Jurkat, Clone E6-1 (cell line): Measurements from ENCODE around the gene SPTLC3.

Source experiments
- DNase-seq: peaks from one replicate; pipeline ENCODE4 v3.0.0-alpha.2; 2011; ENCODE audit warnings: low read depth, low spot score
- H3K4me3 ChIP-seq: 2 replicates; pipeline ENCODE4 v1.5.1; 2011; ENCODE audit warnings: mild to moderate bottlenecking, low read length, control low read depth, moderate library complexity

Gene SPTLC3

GRCh38 chr20:13068336-13068735 lies 59.6 kb downstream of the SPTLC3 start:
- no peak overlapping the region for H3K4me3 ChIP-seq
- DNase-seq, result no peak

- no peak for DNase-seq
- H3K4me3 ChIP-seq, result no peak overlapping the region
Measured at GRCh38 chr20:13081877-13082276, 73.1 kb downstream of the SPTLC3 start.

DNA sequence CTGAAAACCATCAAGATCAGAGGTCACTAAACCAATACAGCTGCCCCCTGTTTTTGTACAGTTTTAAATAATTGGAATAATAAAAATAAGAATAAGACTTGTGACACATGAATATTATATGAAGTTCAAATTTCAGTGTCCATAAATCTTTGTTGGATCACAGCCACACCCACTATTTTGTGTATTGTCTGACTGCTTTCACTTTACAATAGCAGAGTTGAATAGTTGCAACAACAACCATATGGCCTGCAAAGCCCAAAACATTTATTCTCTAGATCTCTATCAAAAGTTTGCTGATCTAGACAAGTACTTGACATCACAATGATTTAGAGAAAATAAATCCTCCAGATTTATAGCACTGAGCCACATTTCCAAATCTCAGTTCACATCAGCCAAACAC lies 73.6 kb downstream of the SPTLC3 start:
- no peak for DNase-seq

DNA sequence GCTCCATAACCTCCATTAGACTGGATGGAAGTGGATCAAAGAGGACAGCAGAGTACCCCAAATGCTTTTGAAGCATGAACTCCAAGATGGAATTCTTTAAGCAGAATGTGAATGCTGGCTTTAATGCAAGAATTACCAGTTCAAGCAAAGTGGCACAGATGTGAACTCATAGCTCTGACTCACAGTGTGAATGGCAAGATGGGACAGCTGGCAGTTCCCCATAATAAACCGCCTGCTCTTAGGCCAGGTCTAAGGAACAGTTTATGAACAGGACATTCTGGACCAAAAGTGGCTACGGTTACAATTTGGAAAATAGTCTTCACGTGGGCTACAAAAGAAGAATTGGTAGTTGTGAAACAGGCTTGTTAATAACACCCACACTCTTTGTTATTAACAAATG lies 76.5 kb downstream of the SPTLC3 start:
- DNase-seq, result no peak
- H3K4me3 ChIP-seq, result no peak overlapping the region

More for the DNA sequence above, 73.6 kb downstream of the SPTLC3 start:
- no peak overlapping the region for H3K4me3 ChIP-seq

DNA sequence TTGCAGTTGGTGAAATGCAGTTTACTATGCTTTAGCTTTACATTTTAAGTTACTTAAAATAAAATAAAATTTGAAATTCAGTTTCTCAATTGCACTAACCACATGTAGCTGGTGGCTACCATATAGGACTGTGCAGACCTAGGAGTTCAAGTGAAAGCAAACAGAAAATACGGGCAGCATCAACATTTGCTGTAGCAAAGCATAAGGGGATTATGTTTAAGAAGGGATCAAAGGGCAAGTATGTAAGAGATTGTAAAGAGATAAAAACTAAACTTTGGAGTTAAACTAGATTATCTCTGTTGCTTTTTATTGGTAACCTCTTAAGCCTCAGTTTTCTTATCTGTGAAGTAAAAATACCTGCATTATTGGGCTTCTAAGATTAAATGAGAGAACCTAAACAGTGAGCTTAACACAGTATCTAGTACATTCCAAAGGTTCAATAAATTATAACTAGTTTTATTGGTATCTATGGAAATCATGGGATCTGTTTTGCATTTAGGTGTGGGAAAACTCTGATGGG lies 81.2 kb downstream of the SPTLC3 start:
- no peak overlapping the region for H3K4me3 ChIP-seq
- no peak for DNase-seq

DNA sequence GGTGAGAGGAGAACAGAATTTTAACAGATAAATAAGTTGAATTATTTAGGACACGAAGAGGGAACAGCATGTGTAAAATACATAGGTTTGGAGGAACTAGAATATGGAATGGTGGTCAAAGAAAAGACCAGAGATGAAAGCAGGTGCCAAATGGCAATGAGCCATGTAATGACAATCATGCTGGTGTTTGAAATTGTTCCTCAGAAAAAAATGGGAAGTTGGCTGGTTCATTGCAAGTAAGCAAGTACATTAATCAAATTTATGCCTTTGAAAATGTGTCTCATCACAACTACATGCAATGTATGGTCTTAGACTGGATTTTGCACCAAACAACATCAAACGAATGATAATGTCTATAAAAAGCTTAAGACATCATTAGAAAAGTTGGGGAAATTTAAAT lies 83.3 kb downstream of the SPTLC3 start:
- no peak for DNase-seq

GRCh38 chr20:13094976-13095375 lies 86.2 kb downstream of the SPTLC3 start:
- H3K4me3 ChIP-seq, result no peak overlapping the region
- peak; percentile 10 for DNase-seq

More for the DNA sequence above, 83.3 kb downstream of the SPTLC3 start:
- H3K4me3 ChIP-seq, result no peak overlapping the region

DNA sequence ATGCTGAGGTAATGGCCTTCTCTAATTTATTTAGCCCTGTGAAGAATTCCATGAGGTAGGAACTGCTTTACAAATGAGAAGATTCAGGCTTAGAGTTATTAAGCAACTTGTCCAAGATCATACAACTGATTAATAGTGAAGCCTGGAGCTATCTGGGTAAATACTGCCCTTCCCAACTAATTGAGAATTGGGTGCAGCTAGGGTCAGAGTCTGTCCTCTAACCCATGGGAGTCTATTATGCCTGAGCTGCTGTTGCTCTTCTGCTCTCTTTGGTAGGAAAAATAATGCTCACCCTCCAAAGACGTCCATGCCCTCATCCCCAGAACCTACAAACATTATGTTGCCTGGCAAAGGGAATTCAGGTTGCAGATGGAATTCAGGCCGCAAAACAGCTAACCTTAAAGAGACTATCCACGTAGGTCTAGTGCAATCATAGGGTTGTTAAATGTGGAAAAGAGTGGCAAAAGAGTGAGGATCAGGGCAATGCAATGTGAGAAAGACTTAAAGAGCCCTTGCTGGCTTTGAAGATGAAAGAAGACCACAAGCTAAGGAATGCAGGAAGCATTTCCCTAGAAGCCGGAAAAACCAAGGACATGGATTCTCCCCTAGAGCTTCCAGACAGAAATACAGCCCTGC lies 90.1 kb downstream of the SPTLC3 start:
- no peak overlapping the region for H3K4me3 ChIP-seq
- DNase-seq, result no peak

GRCh38 chr20:13099676-13100075 lies 90.9 kb downstream of the SPTLC3 start:
- H3K4me3 ChIP-seq, result no peak overlapping the region
- DNase-seq, result no peak

DNA sequence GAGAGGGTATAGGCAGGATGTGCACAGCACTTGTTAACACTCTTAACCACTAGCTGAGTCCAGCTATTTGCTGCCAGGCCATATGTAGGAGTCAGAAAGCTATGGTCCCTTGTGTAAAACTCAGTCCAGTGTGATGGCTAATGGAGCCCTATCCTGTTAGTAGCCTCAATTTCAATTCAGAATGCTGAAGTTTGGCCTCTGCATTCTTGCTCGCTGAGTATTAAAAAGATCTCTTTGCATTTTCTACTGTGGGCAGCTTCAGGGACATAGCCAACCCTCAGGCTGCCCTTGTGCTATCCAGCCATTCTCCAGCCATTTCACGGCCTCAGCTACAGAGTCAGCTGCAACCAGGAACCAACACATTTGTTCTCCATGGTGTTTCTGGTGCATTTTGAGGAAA lies 92.5 kb downstream of the SPTLC3 start:
- no peak overlapping the region for H3K4me3 ChIP-seq
- no peak for DNase-seq

GRCh38 chr20:13101706-13102105 lies 92.9 kb downstream of the SPTLC3 start:
- no peak overlapping the region for H3K4me3 ChIP-seq
- no peak for DNase-seq

DNA sequence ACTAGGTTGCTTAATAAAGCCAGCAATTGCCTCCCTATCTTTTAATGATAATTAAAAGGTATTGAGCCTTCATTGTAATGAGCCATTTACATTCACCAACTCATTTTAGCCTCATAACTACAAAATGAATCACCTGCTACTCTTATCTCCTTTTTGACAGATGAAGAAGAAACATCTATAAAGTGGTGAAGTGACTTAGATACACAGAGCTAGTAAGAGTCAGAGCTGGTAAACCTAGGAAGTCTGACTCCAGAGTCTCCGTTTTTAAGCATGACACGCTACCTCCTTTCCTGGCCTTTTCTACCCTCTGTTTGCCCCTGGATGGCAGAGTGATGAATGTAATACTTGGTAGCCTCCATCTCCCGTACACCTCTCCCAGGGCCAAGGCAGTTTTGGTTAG lies 93.5 kb downstream of the SPTLC3 start:
- DNase-seq, result no peak
- H3K4me3 ChIP-seq, result no peak overlapping the region

DNA sequence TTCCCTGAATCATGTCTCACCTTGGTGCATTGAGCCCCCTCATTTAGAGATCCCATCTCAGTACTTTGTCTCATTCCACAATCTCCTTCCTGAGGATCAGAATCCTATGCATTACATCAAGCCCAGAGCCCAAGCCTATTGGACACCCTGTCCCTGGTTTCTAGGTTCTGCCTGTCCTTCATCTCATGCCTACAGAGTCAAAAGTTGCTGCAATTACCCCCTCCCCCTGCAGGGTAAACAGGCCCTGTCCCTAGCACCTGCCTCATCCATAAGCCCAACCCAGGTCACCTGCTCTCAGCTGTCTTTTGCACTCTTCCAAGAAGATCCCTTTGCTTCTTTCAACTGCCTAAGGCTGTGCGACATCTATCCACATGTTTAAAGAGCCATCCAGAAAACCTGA lies 93.9 kb downstream of the SPTLC3 start:
- DNase-seq, result no peak
- H3K4me3 ChIP-seq, result no peak overlapping the region

GRCh38 chr20:13105039-13105438 lies 96.3 kb downstream of the SPTLC3 start:
- H3K4me3 ChIP-seq, result no peak overlapping the region
- DNase-seq, result no peak

GRCh38 chr20:13105864-13106457 lies 97.2 kb downstream of the SPTLC3 start:
- DNase-seq, result peak; percentile 34

GRCh38 chr20:13109658-13110057 lies 100.9 kb downstream of the SPTLC3 start:
- no peak overlapping the region for H3K4me3 ChIP-seq

More at GRCh38 chr20:13105864-13106457, 97.2 kb downstream of the SPTLC3 start:
- no peak overlapping the region for H3K4me3 ChIP-seq

GRCh38 chr20:13110796-13111195 lies 102.0 kb downstream of the SPTLC3 start:
- no peak for DNase-seq

More at GRCh38 chr20:13109658-13110057, 100.9 kb downstream of the SPTLC3 start:
- DNase-seq, result no peak

GRCh38 chr20:13111249-13111911 lies 102.6 kb downstream of the SPTLC3 start:
- H3K4me3 ChIP-seq, result no peak overlapping the region
- no peak for DNase-seq

More at GRCh38 chr20:13110796-13111195, 102.0 kb downstream of the SPTLC3 start:
- no peak overlapping the region for H3K4me3 ChIP-seq

- no peak overlapping the region for H3K4me3 ChIP-seq
- DNase-seq, result no peak
Measured at GRCh38 chr20:13113731-13114130, 105.0 kb downstream of the SPTLC3 start.

DNA sequence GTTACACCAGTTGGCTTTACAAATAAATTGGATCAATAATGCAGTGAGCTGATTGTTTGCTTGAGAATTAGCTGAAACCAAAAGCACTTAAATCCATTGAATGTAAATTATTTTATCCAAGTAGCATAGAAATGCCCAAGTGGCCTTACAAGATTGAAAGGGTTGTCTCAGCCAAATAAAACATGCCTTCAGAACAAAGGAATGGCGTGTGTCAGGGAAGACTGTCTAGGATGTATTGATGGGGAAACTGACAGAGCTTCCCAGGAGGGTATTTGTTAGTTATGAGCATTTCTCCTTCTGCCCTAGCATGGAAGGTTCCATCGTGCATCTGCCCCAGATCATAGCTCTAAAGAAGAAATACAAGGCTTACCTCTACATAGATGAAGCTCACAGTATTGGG lies 108.4 kb downstream of the SPTLC3 start:
- no peak overlapping the region for H3K4me3 ChIP-seq
- DNase-seq, result no peak
